Endothelial cell of umbilical vein (primary cell): ENCODE measurements around the gene SLC6A7. TPM values are rescaled to one million over a fixed set of nuclear protein-coding genes. Genes with fewer than 3 reads are reported as not detected.

Experiments used
- BruUV-seq: library from RNA; stranded (reverse); fragments of 400-500 nt; replicated peaks from 2 replicates; lab custom pipeline; 2021; lab: Mats Ljungman, UMichigan
- CTCF ChIA-PET: fragments of 300-600, 350-600 bp; sonication (Branson Sonifier 250); formaldehyde crosslinking; loops from one replicate; lab custom pipeline; 2021; ENCODE audit warnings: antibody characterized with exemption, inconsistent platforms; lab: Charles Lee
- POLR2A ChIA-PET: fragments of 300-600, 350-600 bp; sonication (Branson Sonifier 250); formaldehyde crosslinking; loops from one replicate; lab custom pipeline; 2021; ENCODE audit warnings: antibody characterized with exemption, inconsistent platforms; lab: Charles Lee
- DNase-seq: peaks from one replicate; pipeline ENCODE4 v3.0.0-alpha.2; 2011; ENCODE audit warnings: low read depth, low spot score
- FAIRE-seq: peaks from 2 replicates; lab custom pipeline; 2011; peaks lifted over from hg19 to GRCh38; lab: Jason Lieb, UNC
- H2AFZ ChIP-seq: 2 replicates; pipeline ENCODE4 v1.6.0; 2012; ENCODE audit warnings: low read depth, low read length, control low read depth, inconsistent platforms
- H3K27ac ChIP-seq: 2 replicates; pipeline ENCODE4 v1.5.1; 2011; ENCODE audit warnings: low read depth, mild to moderate bottlenecking, control low read depth, low read length, moderate library complexity; ENCODE audit not compliant: insufficient read depth
- H3K27me3 ChIP-seq, 2 experiments: 2 replicates each; pipeline versions ENCODE4 v1.6.0 to v1.6.1; 2011; ENCODE audit warnings: low read length in 2 of 2, mixed read lengths in 1 of 2; ENCODE audit not compliant: control insufficient read depth in 2 of 2, insufficient read depth in 2 of 2
- H3K36me3 ChIP-seq, 2 experiments: 2 replicates in 1 of 2; 3 replicates in 1 of 2; pipeline ENCODE4 v1.5.1; 2011; ENCODE audit warnings: low read length in 2 of 2, mild to moderate bottlenecking in 1 of 2, moderate library complexity in 1 of 2; ENCODE audit not compliant: control insufficient read depth in 2 of 2, insufficient read depth in 2 of 2; ENCODE audit errors: extremely low read depth in 1 of 2
- H3K4me1 ChIP-seq: 3 replicates; pipeline ENCODE4 v1.5.1; 2011; ENCODE audit warnings: mild to moderate bottlenecking, low read length; ENCODE audit not compliant: control insufficient read depth, insufficient read depth; ENCODE audit errors: extremely low read depth
- H3K4me2 ChIP-seq: 2 replicates; pipeline ENCODE4 v1.6.1; 2011; ENCODE audit warnings: low read length, control low read depth, mixed read lengths; ENCODE audit not compliant: insufficient read depth
- H3K4me3 ChIP-seq, 3 experiments: fragments of 200-600 bp in 1 of 3; sonication (generic), shearing (Covaris generic) in 1 of 3; replicated peaks in 1 of 3; 2 replicates each; pipeline ENCODE4 v1.5.1; 2011 to 2016; ENCODE audit warnings: control low read depth in 3 of 3, low read length in 3 of 3, mild to moderate bottlenecking in 2 of 3, inconsistent platforms in 1 of 3, low read depth in 1 of 3, moderate library complexity in 1 of 3; ENCODE audit not compliant: insufficient read depth in 1 of 3
- H3K79me2 ChIP-seq: 2 replicates; pipeline ENCODE4 v1.6.0; 2012; ENCODE audit warnings: low read length, inconsistent platforms; ENCODE audit not compliant: control insufficient read depth, insufficient read depth
- H3K9ac ChIP-seq: replicated peaks from 2 replicates; pipeline ENCODE3; 2011; ENCODE audit warnings: low read length, control low read depth; ENCODE audit not compliant: insufficient read depth; ENCODE audit errors: extremely low read depth
- H3K9me1 ChIP-seq: replicated peaks from 3 replicates; pipeline ENCODE4 v1.6.0; 2011; ENCODE audit warnings: mild to moderate bottlenecking, low read length; ENCODE audit not compliant: control insufficient read depth, insufficient read depth; ENCODE audit errors: extremely low read depth
- H3K9me3 ChIP-seq: replicated peaks from 2 replicates; pipeline ENCODE4 v1.5.1; 2012; ENCODE audit warnings: low read length, inconsistent platforms; ENCODE audit not compliant: control insufficient read depth, insufficient read depth
- H4K20me1 ChIP-seq: replicated peaks from 2 replicates; pipeline ENCODE3; 2011; ENCODE audit warnings: mild to moderate bottlenecking, low read length; ENCODE audit not compliant: control insufficient read depth, insufficient read depth; ENCODE audit errors: extremely low read depth
- EZH2 ChIP-seq: IDR thresholded peaks from 2 replicates; pipeline ENCODE4 v1.6.1; 2012; ENCODE audit warnings: borderline replicate concordance, low read depth, mild to moderate bottlenecking, moderate library complexity, low read length, inconsistent platforms; ENCODE audit not compliant: severe bottlenecking
- FOS ChIP-seq: IDR thresholded peaks from 2 replicates; pipeline ENCODE4 v1.6.1; 2011; ENCODE audit warnings: mild to moderate bottlenecking, low read length, moderate library complexity, borderline replicate concordance; ENCODE audit not compliant: insufficient read depth
- GATA2 ChIP-seq: IDR thresholded peaks from 2 replicates; pipeline ENCODE4 v1.7.0; 2011; ENCODE audit warnings: low read depth, mild to moderate bottlenecking, moderate library complexity, mixed read lengths, low read length; ENCODE audit not compliant: insufficient read length, insufficient read depth
- JUN ChIP-seq: IDR thresholded peaks from 2 replicates; pipeline ENCODE4 v1.6.1; 2011; ENCODE audit warnings: borderline replicate concordance, low read depth; ENCODE audit not compliant: insufficient read length, insufficient read depth
- MYC ChIP-seq: IDR thresholded peaks from one replicate; pipeline ENCODE4 v1.6.1; 2011; ENCODE audit warnings: mild to moderate bottlenecking, low read depth, low read length
- POLR2A ChIP-seq: IDR thresholded peaks from 2 replicates; pipeline ENCODE4 v1.6.1; 2012; ENCODE audit warnings: low read depth, mild to moderate bottlenecking, control low read depth, low read length
- POLR2AphosphoS5 ChIP-seq: IDR thresholded peaks from 2 replicates; pipeline ENCODE4 v1.6.1; 2012; ENCODE audit warnings: low read depth, mild to moderate bottlenecking, control low read depth, low read length, moderate library complexity; ENCODE audit not compliant: insufficient read depth
- dilution Hi-C: fragments of 300-500 bp; cut with MboI; formaldehyde crosslinking; loops from one replicate; pipeline ENCODE4 v1.15.0; 2019; ENCODE audit warnings: low sequenced_read_pairs; ENCODE audit not compliant: extremely low pct_ligation_motif_present
- intact Hi-C: fragments of 100-400 bp; cut with micrococcal nuclease; formaldehyde crosslinking; loops from one replicate; pipeline ENCODE4 v1.10.0; 2022
- polyA plus RNA-seq, 4 experiments: library from polyadenylated mRNA; depleted of rRNA in 3 of 4; stranded (reverse) in 3 of 4; unstranded in 1 of 4; fragments of >200 nt; gene quantifications; 2 replicates each; pipeline versions ENCODE4 v1.2.1 to v1.2.3, GENCODE V29; 2011 to 2012; ENCODE audit warnings: missing spikeins in 1 of 4
- total RNA-seq: library from RNA; stranded (reverse); gene quantifications from 2 replicates; pipeline ENCODE4 v1.2.3, GENCODE V29; 2021
- TF ChIP-seq, protein P1 (sequence below): IDR thresholded peaks from 2 replicates; pipeline ENCODE4 v1.6.1; 2011; ENCODE audit not compliant: insufficient read depth, insufficient read length
- TF ChIP-seq, protein P2 (sequence below), 2 donors: IDR thresholded peaks; 1 replicate in 1 of 2; 2 replicates in 1 of 2; pipeline ENCODE4 v1.5.1; 2011; ENCODE audit warnings: low read length in 2 of 2, mild to moderate bottlenecking in 2 of 2, moderate library complexity in 2 of 2, control low read depth in 1 of 2, inconsistent platforms in 1 of 2, low read depth in 1 of 2; ENCODE audit not compliant: insufficient read depth in 1 of 2; ENCODE audit errors: extremely low read depth in 1 of 2

SLC6A7 gene
- total and polyA plus RNA-seq, 2 donors (not counting 3 experiments of a cell fraction or from before 2014, with no cell fraction given), result not detected

DNA sequence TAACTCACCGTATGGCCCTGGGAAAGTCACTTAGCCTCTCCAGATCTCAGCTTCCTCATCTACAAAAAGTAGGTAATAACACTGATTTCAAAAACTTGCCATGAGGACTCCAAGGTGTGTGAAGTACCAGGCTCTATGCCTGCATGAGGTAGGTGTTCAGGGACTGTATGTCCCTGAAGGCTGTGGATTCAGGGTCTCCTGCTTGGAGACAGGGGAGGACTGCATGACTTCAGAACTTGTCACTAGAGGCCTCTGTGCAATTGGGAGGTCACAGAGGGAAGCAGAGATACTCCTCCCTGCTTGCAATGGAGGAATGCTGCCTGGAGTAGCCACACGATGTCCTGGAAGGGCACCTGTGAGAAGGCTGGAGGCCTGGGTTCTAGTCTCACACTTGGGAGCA is 36.4 kb upstream of the SLC6A7 start:
- CTCF ChIA-PET, result no interaction called here
- Histone ChIP-seq H3K27ac (no peak overlapping the region), H3K4me2 (no peak overlapping the region), H3K9me1 (no peaks in the 10 kb centered on the region), H3K36me3 (no peaks in the 10 kb centered on the region), H3K4me1 (peaks cover 5% of the 10 kb centered on the region), H4K20me1 (no peaks in the 10 kb centered on the region), H3K4me3 (no peak overlapping the region), H3K79me2 (no peaks in the 10 kb centered on the region), H3K9ac (no peak overlapping the region), H2AFZ (no peak overlapping the region), H3K9me3 (no peaks in the 10 kb centered on the region), H3K27me3 (peaks cover 0 to 7% of the 10 kb centered on the region in 2 experiments)
- intact Hi-C loops, result no loop called here
- DNase-seq (no peak), FAIRE-seq (no peak)
- POLR2A ChIA-PET, result no interaction called here
- BruUV-seq, result no TSS peak
- TF ChIP-seq POLR2A (no peak), POLR2AphosphoS5 (no peak), EZH2 (no peak), JUN (no peak), FOS (no peak), MYC (no peak), GATA2 (no peak)
- TF ChIP-seq, protein P1, sequence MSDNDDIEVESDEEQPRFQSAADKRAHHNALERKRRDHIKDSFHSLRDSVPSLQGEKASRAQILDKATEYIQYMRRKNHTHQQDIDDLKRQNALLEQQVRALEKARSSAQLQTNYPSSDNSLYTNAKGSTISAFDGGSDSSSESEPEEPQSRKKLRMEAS, result no peak
- TF ChIP-seq, protein P2, sequence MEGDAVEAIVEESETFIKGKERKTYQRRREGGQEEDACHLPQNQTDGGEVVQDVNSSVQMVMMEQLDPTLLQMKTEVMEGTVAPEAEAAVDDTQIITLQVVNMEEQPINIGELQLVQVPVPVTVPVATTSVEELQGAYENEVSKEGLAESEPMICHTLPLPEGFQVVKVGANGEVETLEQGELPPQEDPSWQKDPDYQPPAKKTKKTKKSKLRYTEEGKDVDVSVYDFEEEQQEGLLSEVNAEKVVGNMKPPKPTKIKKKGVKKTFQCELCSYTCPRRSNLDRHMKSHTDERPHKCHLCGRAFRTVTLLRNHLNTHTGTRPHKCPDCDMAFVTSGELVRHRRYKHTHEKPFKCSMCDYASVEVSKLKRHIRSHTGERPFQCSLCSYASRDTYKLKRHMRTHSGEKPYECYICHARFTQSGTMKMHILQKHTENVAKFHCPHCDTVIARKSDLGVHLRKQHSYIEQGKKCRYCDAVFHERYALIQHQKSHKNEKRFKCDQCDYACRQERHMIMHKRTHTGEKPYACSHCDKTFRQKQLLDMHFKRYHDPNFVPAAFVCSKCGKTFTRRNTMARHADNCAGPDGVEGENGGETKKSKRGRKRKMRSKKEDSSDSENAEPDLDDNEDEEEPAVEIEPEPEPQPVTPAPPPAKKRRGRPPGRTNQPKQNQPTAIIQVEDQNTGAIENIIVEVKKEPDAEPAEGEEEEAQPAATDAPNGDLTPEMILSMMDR (IDR thresholded peaks at IDR 0.05; ENCODE audit: extremely low read depth in 1 of 2, insufficient read depth in 1 of 2, low read depth in 1 of 2, low read length in 2 of 2), result no peak
- dilution Hi-C loops, result no loop called here
